Amygdala (tissue), 56 donors: ENCODE measurements around the gene CACNA1C.
A peak's percentile ranks its signal among the peaks of the same experiment; 100 is the strongest.

Experiments
- DNase-seq, 56 donors: peaks; one replicate each; lab custom pipeline; 2025; lab: John Stamatoyannopoulos, UW

The CACNA1C gene

GRCh38 chr12:2165021-2165420 lies 112.2 kb downstream of the CACNA1C start:
- DNase-seq, result no peak

GRCh38 chr12:2165927-2166326 lies 113.1 kb downstream of the CACNA1C start:
- DNase-seq, result no peak

- no peak for DNase-seq
Observed at GRCh38 chr12:2166696-2167095, 113.9 kb downstream of the CACNA1C start.

- no peak for DNase-seq
Observed at GRCh38 chr12:2167231-2167630, 114.4 kb downstream of the CACNA1C start.

GRCh38 chr12:2168808-2169207 lies 116.0 kb downstream of the CACNA1C start:
- DNase-seq, result no peak

- DNase-seq, result no peak
Observed at GRCh38 chr12:2169489-2169888, 116.7 kb downstream of the CACNA1C start.

GRCh38 chr12:2169940-2170339 lies 117.2 kb downstream of the CACNA1C start:
- no peak for DNase-seq

GRCh38 chr12:2170376-2170775 lies 117.6 kb downstream of the CACNA1C start:
- DNase-seq, result no peak

GRCh38 chr12:2171672-2172426 lies 119.1 kb downstream of the CACNA1C start:
- no peak for DNase-seq

GRCh38 chr12:2172491-2173214 lies 119.9 kb downstream of the CACNA1C start:
- DNase-seq, result no peak

- DNase-seq, result no peak
Observed at GRCh38 chr12:2173971-2174370, 121.2 kb downstream of the CACNA1C start.

- no peak for DNase-seq
Observed at GRCh38 chr12:2177003-2177402, 124.2 kb downstream of the CACNA1C start.

GRCh38 chr12:2177751-2178150 lies 125.0 kb downstream of the CACNA1C start:
- no peak for DNase-seq

GRCh38 chr12:2179058-2179457 lies 126.3 kb downstream of the CACNA1C start:
- no peak for DNase-seq

GRCh38 chr12:2179953-2180736 lies 127.4 kb downstream of the CACNA1C start:
- peak in 13 of 56 donors; percentile 7 to 61 (median 21) for DNase-seq

GRCh38 chr12:2180737-2181082 lies 127.9 kb downstream of the CACNA1C start:
- no peak for DNase-seq

- DNase-seq, result peak in 14 of 56 donors; percentile 10 to 36 (median 18)
Observed at GRCh38 chr12:2183556-2184541, 131.1 kb downstream of the CACNA1C start.

- DNase-seq, result no peak
Observed at GRCh38 chr12:2185751-2186341, 133.1 kb downstream of the CACNA1C start.

- no peak for DNase-seq
Observed at GRCh38 chr12:2187195-2187945, 134.6 kb downstream of the CACNA1C start.
